Retina (tissue), 1 donor: ENCODE results near the gene GBX1.
A peak's percentile ranks its signal among the peaks of the same experiment; 100 is the strongest.

Experiments
- DNase-seq: peaks from one replicate; pipeline ENCODE4 v3.0.0-alpha.2; 2016

Gene GBX1

GRCh38 chr7:151167197-151167961 lies at the start of gene GBX1:
TSS of gene GBX1 (minus strand) at chr7:151167694. CDS start at chr7:151167548, 146 bp downstream.
- DNase-seq, result peak; percentile 72

- no peak for DNase-seq
Measured at GRCh38 chr7:151215396-151215795, 47.9 kb upstream of the GBX1 start.

- no peak for DNase-seq
Measured at GRCh38 chr7:151213826-151214225, 46.3 kb upstream of the GBX1 start.

- no peak for DNase-seq
Measured at GRCh38 chr7:151212626-151213025, 45.1 kb upstream of the GBX1 start.

- DNase-seq, result no peak
Measured at GRCh38 chr7:151211155-151211772, 43.8 kb upstream of the GBX1 start.

- no peak for DNase-seq
Measured at GRCh38 chr7:151210087-151210854, 42.8 kb upstream of the GBX1 start, which contains the start of gene H2BK1. TSS of gene H2BK1 (minus strand) at chr7:151210488. CDS start at chr7:151210318, 170 bp downstream.

GRCh38 chr7:151209588-151209987 lies 42.1 kb upstream of the GBX1 start:
- DNase-seq, result no peak

- DNase-seq, result no peak
Measured at GRCh38 chr7:151208253-151208862, 40.9 kb upstream of the GBX1 start.

- DNase-seq, result no peak
Measured at GRCh38 chr7:151207804-151208203, 40.3 kb upstream of the GBX1 start.

- no peak for DNase-seq
Measured at GRCh38 chr7:151207315-151207714, 39.8 kb upstream of the GBX1 start.

- no peak for DNase-seq
Measured at GRCh38 chr7:151206914-151207313, 39.4 kb upstream of the GBX1 start.

GRCh38 chr7:151205730-151206129 lies 38.2 kb upstream of the GBX1 start:
- DNase-seq, result no peak

GRCh38 chr7:151204383-151205032 lies 37.0 kb upstream of the GBX1 start:
- DNase-seq, result no peak

GRCh38 chr7:151202836-151203235 lies 35.3 kb upstream of the GBX1 start:
- DNase-seq, result no peak

GRCh38 chr7:151201751-151202150 lies 34.3 kb upstream of the GBX1 start:
- no peak for DNase-seq

GRCh38 chr7:151201344-151201743 lies 33.9 kb upstream of the GBX1 start:
- no peak for DNase-seq

GRCh38 chr7:151198945-151199848 lies 31.7 kb upstream of the GBX1 start:
- peak; percentile 83 for DNase-seq

GRCh38 chr7:151197932-151198331 lies 30.4 kb upstream of the GBX1 start:
- DNase-seq, result no peak

GRCh38 chr7:151195616-151196450 lies 28.3 kb upstream of the GBX1 start:
- DNase-seq, result no peak

- DNase-seq, result no peak
Measured at GRCh38 chr7:151194188-151194587, 26.7 kb upstream of the GBX1 start.
